ENCODE data around the gene PDHB. TPM values are rescaled to one million over a fixed set of nuclear protein-coding genes. Genes with fewer than 3 reads are reported as not detected.

Gene PDHB
- total RNA-seq, 2 experiments from 2014 or later: 51.6 to 53.7 TPM

Other genes starting within 250 kb of the PDHB start
- gene DNASE1L3, start 222.9 kb downstream of the PDHB start, total RNA-seq: not detected
- gene ABHD6, start 196.0 kb downstream of the PDHB start, total RNA-seq: 1 to 10 TPM; 1.1 to 1.6 TPM
- gene RPP14, start 127.6 kb downstream of the PDHB start, total RNA-seq: 10 to 100 TPM; 12.1 to 14.4 TPM
- 1 to 10 TPM; 6.9 to 8.1 TPM for gene HTD2, start 127.3 kb downstream of the PDHB start, total RNA-seq
- gene PXK, start 100.9 kb downstream of the PDHB start, total RNA-seq: 10 to 100 TPM; 44.7 to 46.1 TPM
- 1 to 10 TPM; 8.4 to 9.9 TPM for gene KCTD6, start 58.3 kb upstream of the PDHB start, total RNA-seq
- gene ACOX2, start 103.4 kb upstream of the PDHB start, total RNA-seq: not detected
- not detected for gene FAM107A, start 143.6 kb upstream of the PDHB start, total RNA-seq
- gene FAM3D, start 232.9 kb upstream of the PDHB start, total RNA-seq: not detected

All from activated naive CD4-positive, alpha-beta T cell treated with anti-CD3 and anti-CD28 coated beads for 36 hours (primary cell).